Colon (tissue), 2 donors: ENCODE measurements around the gene NDUFA7.
"Not testable (repeated sequence)": the region's sequence is repeated elsewhere in the genome, so short reads cannot be mapped to it uniquely, and the experiment has no call there.

Experiments used
- FAIRE-seq: peaks from 2 replicates; lab custom pipeline; 2012; peaks lifted over from hg19 to GRCh38; lab: Jason Lieb, UNC
- donor health status: control.
- donor health status: control.

NDUFA7 gene

DNA sequence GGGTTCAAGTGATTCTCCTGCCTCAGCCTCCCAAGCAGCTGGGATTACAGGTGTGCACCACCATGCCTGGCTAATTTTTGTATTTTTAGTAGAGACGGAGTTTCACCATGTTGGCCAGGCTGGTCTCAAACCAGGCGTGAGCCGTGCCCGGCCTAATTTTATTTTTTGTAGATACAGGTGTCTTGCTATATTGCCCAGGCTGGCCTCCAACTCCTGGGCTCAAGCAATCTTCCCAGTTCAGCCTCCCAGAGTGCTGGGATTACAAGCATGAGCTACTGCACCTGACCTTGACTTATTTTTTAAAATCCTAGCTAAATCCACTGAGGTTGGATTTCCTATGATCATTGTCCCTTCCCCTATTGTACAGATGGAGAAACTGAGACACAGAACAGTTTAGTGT is 20.3 kb upstream of the NDUFA7 start:
- not testable (repeated sequence) for FAIRE-seq

DNA sequence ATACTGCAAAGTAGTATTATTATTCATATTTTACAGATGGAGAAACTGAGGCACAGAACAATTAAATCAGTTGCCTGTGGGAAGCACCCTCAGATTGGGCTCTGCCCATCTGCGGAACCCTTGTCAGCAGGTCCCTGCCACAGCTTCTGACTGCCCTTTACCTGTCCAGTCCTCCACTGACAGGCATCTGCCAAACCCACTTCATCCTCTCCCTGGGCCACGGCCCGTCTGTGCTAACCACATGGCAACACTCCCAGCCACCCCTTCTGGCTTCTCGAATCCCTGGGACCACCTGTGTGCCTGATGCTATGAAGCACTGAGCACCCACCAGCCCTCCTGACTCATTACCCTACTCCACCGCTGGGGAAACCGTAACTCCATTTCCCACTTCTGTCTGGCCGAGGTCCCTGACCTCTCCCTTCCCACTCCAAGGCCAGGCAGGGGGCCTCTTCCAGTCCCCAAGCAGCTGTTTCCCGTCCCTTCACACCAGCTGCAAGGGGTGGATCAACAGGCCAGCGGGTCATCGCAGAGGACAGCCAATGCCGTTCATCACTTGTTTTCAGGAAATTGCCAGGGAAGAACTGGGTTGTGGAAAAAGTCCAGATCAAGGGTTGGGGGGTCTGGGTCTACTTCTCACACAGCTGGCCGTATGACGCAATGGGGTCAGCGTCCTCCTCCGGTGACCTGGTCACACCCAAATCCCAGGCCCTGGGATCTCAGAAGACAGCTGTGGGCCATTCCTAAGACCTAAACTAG is 19.3 kb upstream of the NDUFA7 start:
- no peak for FAIRE-seq

DNA sequence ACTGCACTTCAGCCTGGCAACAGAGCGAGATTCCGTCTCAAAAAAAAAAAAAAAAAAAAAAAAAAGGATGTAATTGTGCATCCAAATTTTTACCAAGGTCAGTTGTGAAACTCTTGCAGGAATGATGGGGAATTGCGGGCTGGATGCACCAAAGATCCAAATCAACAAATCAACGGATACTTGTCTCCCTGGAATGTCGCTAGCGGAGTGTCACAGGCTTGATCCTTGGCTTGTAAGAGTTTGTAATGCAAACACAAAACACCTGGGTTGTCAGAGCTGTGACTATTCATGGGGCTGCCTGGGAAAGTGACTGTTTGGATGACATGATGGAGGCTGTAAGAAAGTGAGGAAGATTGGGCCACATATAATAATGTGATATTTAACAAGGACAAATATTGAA is 17.7 kb upstream of the NDUFA7 start:
- FAIRE-seq: no peak

DNA sequence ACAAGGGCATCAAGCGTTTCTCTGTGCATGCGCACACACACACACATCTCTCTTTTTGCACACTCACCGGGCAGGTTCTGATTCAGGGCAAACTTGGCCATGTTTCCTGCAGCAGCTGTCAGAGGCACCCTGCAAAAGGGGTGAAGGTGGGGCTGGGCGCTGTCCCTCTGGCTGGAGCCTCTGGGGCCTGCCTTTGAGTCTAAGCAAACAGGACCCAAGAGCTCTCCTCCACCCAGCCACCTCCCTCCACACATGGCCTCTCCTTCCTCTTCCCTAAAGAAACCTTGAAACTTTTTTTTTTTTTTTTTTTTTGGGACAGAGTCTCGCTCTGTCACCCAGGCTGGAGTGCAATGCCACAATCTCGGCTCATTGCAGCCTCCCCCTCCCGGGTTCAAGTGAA is 16.6 kb upstream of the NDUFA7 start:
- FAIRE-seq: no peak

DNA sequence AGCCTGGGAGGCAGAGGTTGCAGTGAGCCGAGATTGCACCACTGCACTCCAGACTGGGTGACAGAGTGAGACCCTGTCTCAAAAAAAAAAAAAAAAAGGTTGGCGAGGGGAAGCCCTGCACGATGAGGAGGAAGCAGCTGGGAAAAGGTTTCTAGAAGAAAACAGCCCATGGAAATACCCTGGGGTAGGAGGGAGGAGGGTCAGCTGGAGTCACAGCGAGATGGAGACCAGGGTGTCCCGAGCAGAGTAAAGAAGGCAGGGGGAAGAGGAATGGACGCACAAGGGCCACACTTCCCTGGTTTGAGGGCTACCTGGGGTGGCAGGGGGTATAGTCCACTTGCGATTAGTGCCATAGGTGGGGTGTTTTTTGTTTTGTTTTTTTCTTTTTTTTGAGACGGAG is 15.5 kb upstream of the NDUFA7 start:
- FAIRE-seq: no peak

DNA sequence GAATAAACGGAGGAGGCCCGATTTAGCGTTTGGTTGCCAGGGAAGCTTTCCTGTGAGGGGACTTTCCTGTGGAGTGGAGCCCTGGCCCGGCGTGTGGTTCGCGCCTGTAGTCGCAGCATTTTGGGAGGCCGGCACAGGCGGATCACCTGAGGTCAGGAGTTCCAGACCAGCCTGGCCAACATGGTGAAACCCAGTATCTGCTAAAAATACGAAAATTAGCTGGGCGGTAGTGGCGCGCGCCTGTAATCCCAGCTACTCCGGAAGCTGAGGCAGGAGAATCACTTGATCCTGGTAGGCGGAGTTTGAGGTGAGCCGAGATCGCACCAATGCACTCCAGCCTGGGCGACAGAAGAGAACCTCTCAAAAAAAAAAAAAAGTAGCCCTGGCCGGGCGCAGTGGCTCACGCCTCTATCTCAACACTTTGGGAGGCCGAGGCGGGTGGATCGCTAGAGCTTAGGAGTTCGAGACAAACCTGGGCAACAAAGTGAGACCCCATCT is 14.9 kb upstream of the NDUFA7 start:
- no peak for FAIRE-seq

DNA sequence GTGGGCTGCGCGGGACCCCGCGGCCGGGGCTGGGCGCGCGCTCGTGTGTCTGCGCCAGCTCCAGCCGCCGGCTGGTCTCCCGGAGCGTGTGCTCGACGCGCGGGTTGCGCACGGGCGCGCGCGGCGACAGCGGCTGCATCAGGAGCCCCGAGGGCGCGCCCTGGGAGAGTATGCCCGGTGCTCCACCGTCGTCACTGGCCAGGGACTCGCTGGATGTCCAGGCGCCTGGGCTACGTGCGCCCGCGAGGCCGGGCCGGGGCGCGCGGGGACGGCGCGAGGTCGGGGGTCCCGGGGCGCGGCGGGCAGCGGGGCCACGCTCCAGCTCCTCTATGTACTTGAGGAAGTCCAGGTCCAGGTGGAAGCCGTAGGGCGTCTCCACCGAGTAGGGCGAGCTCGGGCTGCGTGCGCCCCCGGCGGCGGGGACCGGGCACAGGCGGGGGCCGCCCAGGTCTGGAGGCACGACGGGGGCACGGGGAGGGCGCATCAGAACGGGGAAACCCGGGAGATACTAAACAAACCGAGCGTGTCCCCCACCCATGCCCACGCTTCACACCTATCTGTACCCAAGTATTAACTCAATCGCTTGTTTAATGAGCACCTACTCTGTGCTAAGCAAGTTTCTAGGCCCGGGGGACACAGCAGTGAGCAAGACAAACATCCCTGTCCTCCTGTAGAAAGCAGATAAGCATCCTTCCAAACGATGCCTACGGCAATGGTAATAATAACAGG is 14.3 kb upstream of the NDUFA7 start:
- no peak for FAIRE-seq

DNA sequence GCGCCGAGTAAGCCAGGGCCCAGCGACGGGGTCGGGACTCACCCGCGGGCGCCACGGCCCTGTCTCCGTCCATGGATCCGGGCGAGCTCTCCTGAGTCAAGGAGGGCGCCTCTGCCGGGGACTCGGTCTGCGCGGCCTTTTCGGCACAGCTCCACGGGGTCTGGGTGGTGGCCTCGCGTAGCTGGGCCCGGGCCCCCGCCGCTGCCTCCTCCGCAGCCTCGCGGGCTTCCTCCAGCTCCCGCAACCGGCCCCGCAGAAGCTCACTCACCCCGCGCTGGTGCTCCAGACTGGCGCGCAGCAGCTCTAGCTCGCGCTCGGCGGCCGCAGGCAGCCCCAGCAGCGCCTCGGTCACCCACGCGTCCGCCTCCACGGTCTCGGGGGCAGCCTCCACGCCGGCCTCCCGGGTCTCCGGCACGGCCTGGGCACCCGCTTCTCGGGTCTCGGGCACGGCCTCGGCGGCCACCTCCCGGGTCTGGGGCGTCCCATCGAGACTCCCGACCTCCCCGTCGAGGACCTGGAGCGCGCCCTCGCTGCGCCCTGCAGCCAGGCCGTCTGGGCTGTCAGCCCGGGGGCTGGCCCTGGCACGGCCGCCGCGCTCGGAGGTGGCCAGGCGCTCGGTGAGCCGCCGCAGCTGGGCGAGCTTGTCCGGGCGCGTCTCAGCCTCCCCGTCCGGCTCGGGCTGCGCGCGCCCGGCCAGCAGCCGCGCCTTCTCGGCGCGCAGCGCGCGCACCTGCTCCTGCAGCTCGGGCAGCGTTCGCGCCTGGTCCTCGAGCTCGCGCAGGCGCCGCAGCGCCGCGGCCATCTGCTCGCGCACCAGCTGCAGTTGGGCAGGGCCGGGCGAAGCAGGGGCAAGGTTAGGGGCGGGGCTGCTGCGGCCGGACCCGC is 13.5 kb upstream of the NDUFA7 start:
- FAIRE-seq: no peak

DNA sequence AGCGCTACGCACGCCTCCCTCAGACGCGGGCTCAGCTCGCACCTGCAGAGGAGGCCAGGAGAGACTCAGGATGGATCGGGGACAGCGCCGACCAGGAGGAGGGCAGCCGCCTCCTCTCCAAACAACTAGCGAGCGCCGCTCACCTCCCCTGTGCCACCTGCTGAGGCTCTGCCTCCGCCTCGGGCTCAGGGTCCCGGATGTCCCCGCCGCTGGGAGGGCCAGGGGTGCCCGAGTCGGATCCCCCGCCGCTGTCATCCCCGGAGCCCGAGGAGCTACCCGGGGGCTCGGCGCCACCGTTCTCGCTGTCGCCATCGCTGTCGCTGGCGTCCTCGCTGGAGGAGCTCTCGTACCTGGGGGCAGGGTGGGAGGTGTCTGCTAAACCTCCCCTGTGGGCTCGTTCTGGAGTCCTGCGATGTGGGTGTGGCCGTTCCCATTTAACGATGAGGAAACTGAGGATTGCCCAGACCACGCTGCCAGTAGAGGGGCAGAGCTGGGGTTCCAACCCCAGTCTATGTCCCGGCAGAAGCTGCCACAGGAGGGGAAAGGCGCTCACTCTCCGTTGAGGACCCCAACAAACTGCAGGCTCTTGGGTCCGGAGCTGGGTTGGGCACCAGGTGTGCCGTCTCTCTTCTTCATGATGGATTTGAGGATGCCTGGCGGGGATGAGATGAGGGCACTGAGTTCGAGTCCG is 12.7 kb upstream of the NDUFA7 start:
- no peak for FAIRE-seq

DNA sequence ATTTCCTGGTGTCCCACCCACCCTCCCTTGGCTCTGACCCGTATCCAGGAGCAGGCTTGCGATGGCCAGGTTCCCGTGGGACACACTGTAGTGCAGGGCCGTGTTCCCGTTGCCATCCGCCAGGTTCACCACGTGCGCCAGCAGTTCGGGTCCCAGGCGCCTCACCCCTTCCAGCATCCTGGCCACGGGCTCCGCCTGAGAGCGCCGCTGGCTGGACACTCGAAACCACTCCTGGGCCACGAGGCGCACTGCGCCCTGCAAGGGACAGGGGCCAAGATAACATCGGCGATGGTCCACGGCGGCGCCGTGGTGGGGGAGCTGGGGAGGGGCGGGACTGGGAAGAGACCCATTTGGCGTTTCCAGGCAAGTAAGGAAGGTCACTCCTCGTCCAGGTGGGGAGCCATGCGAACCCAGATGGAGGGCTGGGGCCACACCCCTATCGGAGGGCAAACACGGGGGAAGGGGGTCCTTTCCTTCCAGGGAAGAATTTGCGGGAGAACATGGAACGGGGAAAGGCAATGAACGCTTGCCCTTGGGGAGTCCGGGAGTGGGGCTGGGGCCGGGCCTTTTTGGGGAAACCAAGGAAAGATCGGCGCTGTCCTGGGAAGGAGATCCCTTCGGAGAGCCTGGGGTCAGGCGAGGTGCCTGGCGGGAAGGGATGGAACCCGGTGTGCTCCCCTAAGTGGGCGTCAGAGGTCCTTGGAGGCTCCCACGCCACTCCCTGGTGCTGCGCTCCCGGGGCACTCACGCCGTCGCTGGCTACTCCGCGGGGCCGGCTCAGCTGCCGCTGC is 12.0 kb upstream of the NDUFA7 start:
- FAIRE-seq: no peak

DNA sequence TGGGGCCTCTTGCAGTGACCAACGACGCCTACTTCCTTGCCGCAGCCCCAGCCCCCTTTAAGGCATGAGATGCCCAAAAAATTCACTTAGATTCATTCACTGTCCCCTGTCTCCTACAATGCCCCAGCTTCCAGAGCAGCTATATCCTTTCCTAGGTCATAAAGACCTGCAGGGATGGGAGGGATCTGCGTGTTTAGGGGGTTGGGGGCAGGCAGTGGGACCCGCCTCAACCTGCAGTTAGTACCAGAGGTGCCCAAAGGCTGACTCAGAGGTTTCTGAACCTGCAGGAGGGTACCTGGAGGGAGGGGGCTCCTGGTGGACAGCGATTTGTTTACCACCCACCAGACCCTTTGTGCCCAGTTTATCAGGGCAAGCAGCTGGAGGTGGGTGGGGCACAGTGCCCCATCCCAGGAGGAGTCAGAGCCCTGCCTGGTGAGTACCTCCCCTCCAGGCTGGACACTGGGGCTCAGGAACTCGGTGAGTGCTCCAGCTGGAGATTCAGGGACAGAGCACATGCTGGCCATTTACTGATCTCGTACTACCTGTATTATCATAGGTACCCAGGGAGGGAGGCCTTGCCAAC is 10.2 kb upstream of the NDUFA7 start:
- no peak for FAIRE-seq

DNA sequence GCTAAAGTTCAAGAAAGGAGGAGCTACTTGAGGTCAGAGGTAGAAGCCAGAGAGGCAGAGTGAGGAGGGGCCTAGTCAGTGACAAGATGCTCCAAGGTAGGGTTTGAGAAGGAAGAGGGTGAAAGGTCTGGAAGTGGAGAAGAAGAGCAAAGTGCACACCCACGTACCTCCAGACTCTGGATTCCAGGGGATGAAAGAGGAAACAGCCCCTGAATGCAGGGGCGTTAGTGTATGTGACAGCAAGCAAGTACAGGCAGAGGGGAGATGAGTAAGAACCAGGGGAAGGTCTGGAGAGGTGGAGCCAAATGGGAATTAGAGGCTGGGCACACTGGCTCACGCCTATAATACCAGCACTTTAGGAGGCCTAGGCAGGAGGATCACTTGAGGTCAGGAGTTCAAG is 8.8 kb upstream of the NDUFA7 start:
- no peak for FAIRE-seq

DNA sequence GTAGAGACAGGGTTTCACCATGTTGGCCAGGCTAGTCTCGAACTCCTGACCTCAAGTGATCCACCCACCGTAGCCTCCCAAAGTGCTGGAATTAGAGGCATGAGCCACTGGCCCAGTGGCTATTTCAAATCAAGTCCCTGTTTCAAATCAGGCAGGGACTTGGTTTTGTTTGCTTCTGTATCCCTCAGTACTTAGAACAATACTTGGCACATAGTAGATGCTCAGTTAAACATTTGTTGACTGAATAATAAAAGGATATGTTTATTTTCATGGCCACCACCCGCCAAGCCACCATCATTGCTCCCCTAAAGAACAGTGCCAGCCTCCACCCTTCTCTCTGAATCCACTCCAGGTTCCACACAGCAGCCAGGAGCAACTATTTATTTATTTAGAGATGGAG is 4.3 kb upstream of the NDUFA7 start:
- no peak for FAIRE-seq

DNA sequence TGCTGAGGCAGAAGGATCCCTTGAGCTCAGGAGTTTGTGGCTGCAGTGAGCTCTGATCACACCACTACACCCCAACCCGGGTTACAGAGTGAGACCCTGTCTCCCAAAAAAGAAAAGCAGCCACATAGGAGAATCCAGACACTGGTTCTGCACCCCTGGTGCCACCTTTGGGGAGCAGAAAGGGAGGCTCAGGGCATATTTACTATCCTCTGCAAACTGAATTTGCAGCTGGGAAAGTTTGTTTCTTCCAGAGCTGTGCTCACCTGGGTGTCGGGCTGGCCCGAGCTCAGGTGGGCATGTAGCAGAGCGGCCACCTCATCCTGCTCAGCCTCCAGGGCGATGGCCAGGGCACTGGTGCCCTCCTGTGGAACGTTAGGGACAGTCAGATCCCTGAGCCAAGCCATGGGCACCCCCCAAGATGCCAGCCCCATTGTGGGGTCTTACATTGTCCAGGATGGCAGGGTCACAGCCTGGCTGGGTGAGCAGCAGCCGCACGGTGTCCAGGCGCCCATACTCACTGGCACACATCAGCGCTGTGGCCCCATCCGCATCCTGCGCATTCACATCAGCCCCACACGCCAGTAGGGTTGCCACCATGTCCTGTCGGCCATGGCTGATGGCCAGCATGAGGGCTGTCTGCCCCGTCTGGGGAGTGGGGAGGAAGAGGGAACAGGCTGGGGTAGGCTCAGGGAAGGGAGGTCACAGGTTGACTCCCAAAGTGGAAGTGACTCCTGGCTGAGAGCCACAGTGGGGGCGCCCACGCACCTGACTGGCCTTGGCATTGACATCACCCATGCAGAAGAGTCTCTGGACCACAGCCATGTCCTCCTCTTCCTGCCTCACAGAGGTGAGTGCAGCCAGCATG is 3.2 kb upstream of the NDUFA7 start:
- FAIRE-seq: no peak

DNA sequence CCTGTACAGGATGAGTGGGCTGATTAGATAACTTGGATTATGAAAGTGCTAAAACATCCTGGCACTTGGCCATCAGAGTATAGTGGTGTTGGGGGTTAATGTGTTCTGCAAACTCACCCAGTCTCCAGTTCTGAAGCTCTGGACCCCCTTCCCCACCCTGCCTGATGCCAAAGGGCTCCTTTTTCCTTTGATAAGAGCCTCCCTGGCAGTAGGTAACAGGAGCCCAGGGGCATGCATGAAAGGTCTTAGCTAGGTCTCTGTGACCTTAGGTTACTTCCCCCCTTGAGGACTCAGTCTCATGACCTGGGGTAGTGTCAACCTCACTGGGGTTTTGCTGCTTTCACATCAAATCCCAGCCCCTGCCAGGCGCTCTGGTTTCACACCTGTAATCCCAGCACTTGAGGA is 2.6 kb upstream of the NDUFA7 start:
- FAIRE-seq: no peak

DNA sequence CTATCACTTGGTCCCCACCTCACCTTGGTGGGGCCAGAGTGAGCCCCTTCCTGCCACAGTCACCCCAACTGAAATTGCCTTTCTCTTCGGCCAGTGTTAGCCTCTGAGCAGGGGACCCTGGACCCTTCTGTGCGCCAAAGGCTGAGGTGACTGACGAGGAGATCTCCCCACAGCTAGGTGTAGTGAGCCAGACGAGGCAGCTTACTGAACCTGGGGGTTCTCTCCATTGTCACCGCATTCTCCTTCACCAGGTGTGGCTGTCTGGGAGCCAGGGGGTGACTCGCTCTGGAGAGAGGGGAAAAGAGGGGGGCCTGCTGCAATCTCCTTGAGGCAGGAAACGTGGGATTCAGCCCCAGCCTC is 1.4 kb upstream of the NDUFA7 start:
- FAIRE-seq: no peak

DNA sequence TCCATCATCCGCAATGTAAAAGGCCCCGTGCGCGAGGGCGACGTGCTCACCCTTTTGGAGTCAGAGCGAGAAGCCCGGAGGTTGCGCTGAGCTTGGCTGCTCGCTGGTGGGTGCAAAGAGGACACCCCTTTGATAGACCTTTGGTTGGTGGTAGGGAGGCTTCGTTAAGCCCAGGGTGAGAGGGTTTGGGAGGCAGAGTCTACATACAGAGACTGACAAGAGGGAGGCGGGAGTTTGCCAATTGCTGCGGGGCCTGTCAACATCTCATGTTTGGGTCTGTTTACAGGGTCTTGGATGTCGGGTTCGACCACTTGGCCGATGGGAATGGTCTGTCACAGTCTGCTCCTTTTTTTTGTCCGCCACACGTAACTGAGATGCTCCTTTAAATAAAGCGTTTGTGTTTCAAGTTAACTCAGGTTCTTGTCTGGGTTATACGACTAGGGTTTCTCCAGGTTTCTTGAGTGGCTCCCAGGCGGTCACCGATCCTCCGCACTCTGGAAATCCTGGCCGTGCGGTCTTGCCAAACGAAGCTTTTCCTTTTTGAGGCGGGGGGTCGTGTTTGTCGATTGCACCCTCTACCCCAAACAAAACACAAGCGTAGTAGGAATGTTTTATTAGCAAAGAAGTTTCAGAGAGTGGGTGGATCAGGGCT is 937 bp upstream of the NDUFA7 start:
- FAIRE-seq: no peak

DNA sequence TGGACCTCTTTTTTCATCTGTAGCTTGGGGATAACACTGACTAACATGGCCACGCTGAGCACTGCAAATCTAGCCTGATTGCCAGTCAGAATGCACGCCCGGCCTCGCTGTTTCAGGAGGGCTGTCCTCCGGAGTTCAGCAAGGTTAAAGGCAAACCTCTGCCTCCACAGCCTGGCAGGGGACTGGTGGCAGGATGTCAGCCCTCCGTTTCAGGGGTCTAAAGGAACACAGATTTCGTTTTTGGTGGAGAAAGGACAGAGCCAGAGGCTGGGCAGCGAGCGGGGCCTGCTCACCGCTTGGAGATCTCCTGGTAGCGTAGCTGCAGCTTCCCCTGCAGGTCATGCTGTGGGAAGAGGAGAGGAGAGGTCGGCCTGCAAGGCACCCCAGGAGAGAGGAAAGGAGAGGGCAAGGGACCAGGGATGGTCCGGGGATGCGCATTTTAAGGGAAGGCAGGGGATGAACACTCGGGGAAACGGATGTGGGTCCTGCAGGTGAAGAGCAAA is 560 bp downstream of the NDUFA7 start:
- FAIRE-seq: no peak

DNA sequence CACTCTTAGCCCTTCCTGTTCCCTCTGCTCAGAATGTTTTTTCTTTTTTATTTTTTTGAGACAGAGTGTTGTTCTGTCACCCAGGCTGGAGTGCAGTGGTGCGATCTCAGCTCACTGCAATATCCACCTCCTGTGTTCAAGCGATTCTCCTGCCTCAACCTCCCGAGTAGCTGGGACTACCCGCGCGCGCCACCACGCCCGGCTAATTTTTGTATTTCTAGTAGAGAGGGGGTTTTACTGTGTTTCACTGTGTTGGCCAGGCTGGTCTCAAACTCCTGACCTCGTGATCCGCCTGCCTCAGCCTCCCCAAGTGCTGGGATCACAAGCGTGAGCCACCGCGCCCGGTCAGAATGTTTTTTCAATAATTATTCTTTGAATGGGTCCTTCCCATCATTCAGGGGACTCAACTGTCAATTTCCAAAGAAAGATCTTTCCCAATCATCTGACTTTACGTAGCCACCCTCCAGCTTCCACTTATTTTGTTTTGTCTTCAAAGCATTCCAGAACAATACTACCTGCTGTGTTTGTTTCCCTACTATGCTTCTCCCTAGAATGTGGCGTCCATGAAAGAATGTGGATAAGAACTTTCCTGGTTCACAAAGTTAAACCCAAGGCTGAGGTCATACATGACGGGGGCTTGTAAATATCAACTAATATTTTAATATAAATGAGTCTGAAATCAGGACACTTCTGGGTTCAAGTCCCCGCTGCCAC is 1.2 kb downstream of the NDUFA7 start:
- no peak for FAIRE-seq
